T-helper 2 cell treated with Interferon-gamma antibody and Interleukin-4, amounts not matched to agents 5 μg/mL and 100 μg/mL, for 36 hours (primary cell): ENCODE results near the gene GARIN3.
"Not testable (repeated sequence)": the region's sequence is repeated elsewhere in the genome, so short reads cannot be mapped to it uniquely, and the experiment has no call there.

ENCODE experiments used
- DNase-seq: peaks from one replicate; pipeline ENCODE4 v3.0.0; 2021; ENCODE audit warnings: low spot score
- H3K27ac Mint-ChIP-seq: one replicate; pipeline ENCODE4 v1.8.0; 2021; ENCODE audit warnings: mild to moderate bottlenecking, mixed read lengths
- H3K27me3 Mint-ChIP-seq: one replicate; pipeline ENCODE4 v1.8.0; 2021; ENCODE audit warnings: low read depth, mixed read lengths
- H3K36me3 Mint-ChIP-seq: one replicate; pipeline ENCODE4 v1.8.0; 2021; ENCODE audit warnings: low read depth, mixed read lengths
- H3K4me1 Mint-ChIP-seq: one replicate; pipeline ENCODE4 v1.8.0; 2021; ENCODE audit warnings: low read depth, mixed read lengths
- H3K4me3 Mint-ChIP-seq: one replicate; pipeline ENCODE4 v1.8.0; 2022; ENCODE audit warnings: mild to moderate bottlenecking, moderate library complexity, mixed read lengths
- H3K9me3 Mint-ChIP-seq: one replicate; pipeline ENCODE4 v1.8.0; 2021; ENCODE audit warnings: mixed read lengths

The GARIN3 gene

DNA sequence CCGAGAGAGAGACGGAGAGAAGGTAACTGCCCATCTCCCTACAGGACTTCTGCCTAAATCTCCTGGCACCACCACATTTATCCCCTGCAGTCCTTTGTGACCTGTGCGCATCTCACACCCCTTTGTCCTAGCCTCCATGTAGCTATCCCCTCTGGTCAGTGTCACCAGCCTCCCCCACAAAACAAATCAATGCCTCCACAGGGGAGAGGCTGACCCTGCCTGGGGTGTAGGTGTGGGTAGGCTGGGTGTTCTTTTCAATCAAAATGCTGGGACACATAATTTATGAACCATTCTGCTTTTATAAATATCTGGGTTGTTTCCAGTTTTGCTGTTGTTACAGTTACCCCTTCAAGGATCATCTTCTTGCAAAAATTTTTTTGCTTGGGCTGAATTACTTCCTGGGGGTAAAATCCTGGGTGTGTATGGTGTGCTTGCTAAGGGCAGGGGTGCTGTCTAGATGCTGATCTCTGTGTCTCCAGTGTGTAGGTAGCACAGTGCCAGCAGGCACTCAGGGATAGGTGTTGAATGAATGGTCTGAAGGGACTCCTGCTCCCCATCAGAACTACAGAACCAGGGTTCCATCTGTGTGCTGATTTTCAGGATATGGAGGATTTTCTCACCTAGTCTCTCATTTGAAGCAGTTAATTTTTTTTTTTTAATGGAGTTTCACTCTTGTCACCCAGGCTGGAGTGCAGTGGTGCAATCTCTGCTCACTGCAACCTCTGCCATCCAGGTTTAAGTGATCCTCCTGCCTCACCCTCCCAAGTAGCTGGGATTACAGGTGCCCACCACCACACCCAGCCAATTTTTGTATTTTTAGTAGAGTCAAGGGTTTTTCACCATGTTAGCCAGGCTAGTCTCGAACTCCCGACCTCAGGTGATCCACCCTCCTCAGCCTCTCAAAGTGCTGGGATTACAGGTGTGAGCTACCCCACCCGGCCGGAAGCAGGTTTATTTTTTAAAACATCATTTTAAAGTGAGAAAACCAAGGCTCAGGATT is at the start of gene GARIN3:
Gene GARIN3 (minus strand): TSS at position 51 of the 1,000 bp plus-strand sequence. CDS start 96 bp downstream, outside the sequence.
- Mint-ChIP-seq H3K4me1 (peaks cover 54% of the 10 kb centered on the region), H3K27me3 (no peaks in the 10 kb centered on the region)
- DNase-seq, result no peak

DNA sequence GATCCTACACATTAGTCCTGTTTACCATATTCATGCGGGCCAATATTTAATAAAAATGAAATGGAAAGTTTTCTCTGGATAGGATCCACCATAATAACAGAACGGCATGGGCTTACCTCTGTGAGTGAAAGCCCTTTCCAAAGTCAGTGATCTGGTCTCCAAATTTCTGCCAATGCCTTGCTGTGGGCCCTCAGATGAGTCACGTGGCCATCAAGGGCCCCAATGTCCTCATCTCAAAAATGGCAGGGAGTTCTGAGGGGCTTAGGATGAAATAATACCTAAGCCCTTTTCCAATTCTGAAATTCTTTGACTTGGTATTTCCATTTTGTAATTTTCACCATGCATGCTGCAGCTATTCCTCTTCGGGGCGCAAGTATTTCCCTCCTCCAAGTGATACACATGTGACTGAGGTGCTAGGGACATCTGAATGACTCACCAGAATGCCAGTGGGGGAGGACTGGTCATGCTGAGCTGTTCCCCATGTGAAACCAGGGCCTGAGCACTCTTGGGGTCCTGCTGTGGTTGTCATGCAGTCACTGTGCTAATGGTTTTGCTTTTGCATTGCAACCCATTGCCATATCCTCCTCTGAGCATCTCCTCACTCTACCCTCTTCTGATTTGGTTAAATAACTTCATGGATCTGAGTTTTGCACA is 49.6 kb upstream of the GARIN3 start:
- peak overlapping the region; percentile 79 for H3K4me3 Mint-ChIP-seq
- peak overlapping the region; percentile 93 for H3K27ac Mint-ChIP-seq
- H3K4me1 Mint-ChIP-seq, result peaks cover 89% of the 10 kb centered on the region
- DNase-seq, result no peak
- no peaks in the 10 kb centered on the region for H3K9me3 Mint-ChIP-seq
- no peaks in the 10 kb centered on the region for H3K27me3 Mint-ChIP-seq
- peaks cover 92% of the 10 kb centered on the region for H3K36me3 Mint-ChIP-seq

More for the DNA sequence above, at the start of gene GARIN3:
- Mint-ChIP-seq H3K4me3 (peak within 1 kb of the TSS; percentile 56), H3K9me3 (no peaks in the 10 kb centered on the region), H3K27ac (peak within 1 kb of the TSS; percentile 78), H3K36me3 (no peaks in the 10 kb centered on the region)

DNA sequence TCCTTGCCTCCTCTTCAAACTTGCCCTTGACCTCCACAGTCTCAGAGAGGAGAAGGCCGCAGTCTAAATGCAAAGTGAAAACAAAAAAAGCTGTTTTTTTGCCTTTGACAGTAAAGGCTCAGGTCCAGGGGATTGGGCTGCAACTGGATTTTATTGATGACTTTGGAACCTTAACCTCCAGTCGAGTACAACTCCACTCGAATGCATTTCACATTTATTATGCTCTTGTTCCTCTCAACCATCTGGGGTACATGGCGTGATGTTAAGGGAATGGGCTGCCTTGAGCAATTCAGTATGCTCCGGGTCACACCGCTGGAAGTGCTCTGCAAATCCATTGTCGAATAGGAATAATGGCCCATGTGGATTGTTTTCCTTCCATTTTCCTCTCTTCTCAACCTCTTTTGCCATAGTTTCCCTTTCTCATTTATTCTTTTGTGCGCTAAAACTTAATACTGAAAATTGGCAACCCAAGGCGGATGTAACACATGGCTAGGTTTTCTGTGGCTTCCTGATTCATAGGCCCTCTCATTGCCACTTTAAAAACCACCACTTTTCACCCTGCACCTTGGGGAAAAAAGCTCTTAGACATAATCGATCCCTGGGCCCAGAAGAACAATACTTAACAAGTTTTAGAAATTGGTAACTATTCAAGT is 48.9 kb upstream of the GARIN3 start:
- Mint-ChIP-seq H3K4me1 (peaks cover 87% of the 10 kb centered on the region), H3K27me3 (no peaks in the 10 kb centered on the region), H3K27ac (peak overlapping the region; percentile 93), H3K4me3 (peak overlapping the region; percentile 79), H3K9me3 (no peaks in the 10 kb centered on the region), H3K36me3 (peaks cover 90% of the 10 kb centered on the region)
- no peak for DNase-seq

DNA sequence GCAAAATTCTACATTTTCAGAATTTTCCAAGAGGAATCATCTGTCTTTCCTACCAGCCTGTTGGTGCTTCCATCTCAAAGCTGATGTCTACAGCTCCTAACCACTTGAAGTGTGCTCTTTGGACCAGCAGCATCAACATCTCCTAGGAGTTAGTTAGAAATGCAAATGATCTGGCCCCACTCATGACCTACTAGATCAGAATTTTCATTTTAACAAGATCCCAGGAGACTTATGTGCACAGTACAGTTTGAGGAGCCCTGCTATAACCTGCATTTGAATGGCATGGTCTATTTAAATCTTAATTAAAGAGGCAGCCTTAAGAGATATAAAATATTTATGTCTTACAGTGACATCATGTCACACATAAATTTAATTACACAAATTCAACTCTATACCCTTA is 48.4 kb upstream of the GARIN3 start:
- Mint-ChIP-seq H3K27ac (peak overlapping the region; percentile 93), H3K4me3 (peak overlapping the region; percentile 20), H3K36me3 (peaks cover 88% of the 10 kb centered on the region)

DNA sequence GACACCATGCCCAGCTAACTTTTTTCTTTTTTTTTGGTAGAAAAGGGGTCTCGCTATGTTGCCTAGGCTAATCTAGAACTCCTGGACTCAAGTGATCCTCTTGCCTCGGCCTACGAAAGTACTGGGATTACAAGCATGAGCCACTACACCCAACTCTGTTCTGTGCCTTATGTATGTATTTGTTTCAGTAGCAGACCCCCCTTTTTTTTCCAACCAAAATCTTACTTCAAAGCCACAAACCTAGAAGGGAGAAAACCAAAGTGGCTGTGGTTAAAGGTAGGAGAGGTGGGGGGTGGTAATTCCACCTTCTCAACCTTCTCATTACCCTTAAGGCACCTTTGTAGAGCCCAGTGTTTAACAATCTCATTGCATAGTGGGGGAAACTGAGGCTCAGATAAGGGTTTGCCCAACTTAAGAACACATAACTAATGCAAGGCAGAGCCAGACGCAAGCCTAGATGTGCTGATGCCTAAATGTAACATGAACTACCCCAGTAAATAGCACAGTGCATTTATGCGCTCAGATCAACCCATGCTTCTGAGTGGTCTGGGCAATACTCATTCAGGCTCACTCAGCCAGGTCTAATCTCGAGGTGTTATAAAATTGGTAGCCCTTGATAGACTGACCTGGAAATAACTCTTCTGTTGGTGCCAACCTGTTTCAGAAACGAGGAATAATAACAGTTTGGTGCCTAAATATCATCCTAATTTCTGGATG is 47.6 kb upstream of the GARIN3 start:
- Mint-ChIP-seq H3K9me3 (no peaks in the 10 kb centered on the region), H3K36me3 (peaks cover 90% of the 10 kb centered on the region), H3K27ac (peak overlapping the region; percentile 60), H3K4me1 (peaks cover 83% of the 10 kb centered on the region), H3K4me3 (peak overlapping the region; percentile 58), H3K27me3 (no peaks in the 10 kb centered on the region)
- no peak for DNase-seq

More for the DNA sequence above, 48.4 kb upstream of the GARIN3 start:
- Mint-ChIP-seq H3K27me3 (no peaks in the 10 kb centered on the region), H3K4me1 (peaks cover 83% of the 10 kb centered on the region), H3K9me3 (no peaks in the 10 kb centered on the region)
- DNase-seq, result no peak

DNA sequence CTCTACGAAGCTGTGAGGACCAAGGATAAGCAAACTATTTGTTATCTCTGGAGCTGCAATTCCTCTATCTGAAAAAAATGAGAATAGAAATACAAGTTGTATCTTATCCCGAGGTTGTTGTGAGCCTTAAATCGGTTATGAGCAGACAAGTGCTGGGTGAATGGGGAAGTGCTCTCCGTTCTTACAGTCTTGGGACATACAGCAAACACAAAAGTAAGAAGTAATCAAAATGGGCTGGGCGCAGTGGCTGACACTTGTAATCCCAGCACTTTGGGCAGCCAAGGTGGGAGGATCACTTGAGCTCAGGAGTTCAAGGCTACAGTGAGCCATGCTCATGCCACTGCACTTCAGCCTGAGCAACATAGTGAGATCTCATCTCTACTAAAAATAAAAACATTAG is 46.2 kb upstream of the GARIN3 start:
- H3K36me3 Mint-ChIP-seq, result peaks cover 91% of the 10 kb centered on the region
- no peaks in the 10 kb centered on the region for H3K9me3 Mint-ChIP-seq
- no peak for DNase-seq
- H3K4me1 Mint-ChIP-seq, result peaks cover 79% of the 10 kb centered on the region
- H3K27me3 Mint-ChIP-seq, result no peaks in the 10 kb centered on the region
- H3K27ac Mint-ChIP-seq, result peak overlapping the region; percentile 58
- peak overlapping the region; percentile 35 for H3K4me3 Mint-ChIP-seq

DNA sequence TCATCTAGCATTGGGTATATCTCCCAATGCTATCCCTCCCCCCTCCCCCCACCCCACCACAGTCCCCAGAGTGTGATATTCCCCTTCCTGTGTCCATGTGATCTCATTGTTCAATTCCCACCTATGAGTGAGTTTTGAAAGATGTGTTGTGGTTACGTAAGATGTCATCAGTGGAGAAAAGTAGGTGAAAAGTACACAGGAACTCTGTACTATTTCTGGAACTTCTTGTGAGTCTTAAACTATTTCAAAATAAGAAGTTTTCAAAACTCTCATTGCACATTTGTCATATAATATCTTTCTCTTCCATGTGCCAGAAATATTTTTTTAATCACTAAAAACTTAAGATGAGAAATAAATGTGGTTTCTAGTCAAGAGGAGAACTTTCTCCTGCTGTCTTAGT is 44.6 kb upstream of the GARIN3 start:
- H3K9me3 Mint-ChIP-seq, H3K27me3 Mint-ChIP-seq, DNase-seq: not testable (repeated sequence)
- H3K27ac Mint-ChIP-seq, result peak overlapping the region; percentile 51
- peaks cover 88% of the 10 kb centered on the region for H3K36me3 Mint-ChIP-seq
- peaks cover 75% of the 10 kb centered on the region for H3K4me1 Mint-ChIP-seq
- peak overlapping the region; percentile 23 for H3K4me3 Mint-ChIP-seq

DNA sequence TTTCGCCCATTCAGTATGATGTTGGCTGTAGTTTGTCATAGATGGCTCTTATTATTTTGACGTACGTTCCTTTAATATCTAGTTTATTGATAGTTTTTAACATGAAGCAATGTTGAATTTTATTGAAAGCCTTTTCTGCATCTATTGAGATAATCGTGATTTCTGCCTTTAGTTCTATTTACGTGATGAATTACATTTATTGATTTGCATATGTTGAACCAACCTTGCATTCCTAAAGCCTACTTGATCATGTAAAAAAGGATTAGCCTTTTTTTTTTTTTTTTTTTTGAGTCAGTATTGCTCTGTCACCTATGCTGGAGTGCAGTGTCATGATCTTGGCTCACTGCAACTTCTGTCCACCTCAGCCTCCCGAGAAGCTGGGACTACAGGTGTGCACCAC is 39.6 kb upstream of the GARIN3 start:
- no peak for DNase-seq
- H3K4me3 Mint-ChIP-seq, result peak overlapping the region; percentile 12
- H3K4me1 Mint-ChIP-seq, result peaks cover 68% of the 10 kb centered on the region
- H3K27ac Mint-ChIP-seq, result no peak overlapping the region
- H3K27me3 Mint-ChIP-seq, result no peaks in the 10 kb centered on the region
- peaks cover 74% of the 10 kb centered on the region for H3K36me3 Mint-ChIP-seq
- H3K9me3 Mint-ChIP-seq, result no peaks in the 10 kb centered on the region

DNA sequence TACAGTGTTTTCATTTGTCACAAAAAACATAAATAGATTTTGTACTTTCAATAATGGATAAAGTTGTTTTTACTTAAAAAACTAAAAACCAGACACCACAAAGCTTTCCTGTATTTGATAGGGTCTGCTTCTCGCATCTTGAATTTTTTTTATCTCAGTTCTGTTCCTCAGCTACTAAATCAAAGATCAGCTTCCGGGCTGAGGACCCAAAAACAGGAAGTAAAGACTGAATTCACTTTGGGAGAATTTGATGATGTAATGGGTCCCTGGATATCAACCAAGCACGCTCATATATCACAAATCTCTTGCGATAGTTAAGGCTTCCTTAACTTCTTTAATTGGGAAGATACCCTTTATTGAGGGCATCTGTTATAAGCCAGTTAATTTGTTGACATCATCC is 38.7 kb upstream of the GARIN3 start:
- DNase-seq, result no peak
- H3K9me3 Mint-ChIP-seq, result no peaks in the 10 kb centered on the region
- no peaks in the 10 kb centered on the region for H3K27me3 Mint-ChIP-seq
- peaks cover 70% of the 10 kb centered on the region for H3K4me1 Mint-ChIP-seq
- peak overlapping the region; percentile 48 for H3K4me3 Mint-ChIP-seq
- H3K27ac Mint-ChIP-seq, result peak overlapping the region; percentile 50
- H3K36me3 Mint-ChIP-seq, result peaks cover 77% of the 10 kb centered on the region

DNA sequence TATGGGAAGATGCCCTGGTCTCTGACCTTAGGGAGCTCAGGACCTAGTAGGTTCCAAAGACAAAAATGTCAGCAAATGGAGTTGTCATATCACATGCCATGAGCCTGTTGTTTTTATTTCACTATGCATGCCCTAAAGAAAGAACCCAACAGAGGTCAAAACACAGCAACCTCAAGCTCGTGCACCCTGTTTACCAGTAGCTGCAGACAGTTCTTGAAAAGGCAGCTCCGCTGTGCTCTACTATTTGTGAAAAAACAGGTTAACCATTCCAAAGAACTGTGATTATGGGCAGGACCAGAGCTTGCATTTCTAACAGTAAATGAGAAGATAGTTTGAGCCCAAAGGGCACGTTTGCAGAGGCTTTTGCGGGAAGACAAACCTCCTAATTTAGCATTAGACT is 37.4 kb upstream of the GARIN3 start:
- peak overlapping the region; percentile 64 for H3K4me3 Mint-ChIP-seq
- peak overlapping the region; percentile 64 for H3K27ac Mint-ChIP-seq
- no peak for DNase-seq
- H3K36me3 Mint-ChIP-seq, result peaks cover 75% of the 10 kb centered on the region
- H3K9me3 Mint-ChIP-seq, result no peaks in the 10 kb centered on the region
- H3K27me3 Mint-ChIP-seq, result no peaks in the 10 kb centered on the region
- peaks cover 72% of the 10 kb centered on the region for H3K4me1 Mint-ChIP-seq

DNA sequence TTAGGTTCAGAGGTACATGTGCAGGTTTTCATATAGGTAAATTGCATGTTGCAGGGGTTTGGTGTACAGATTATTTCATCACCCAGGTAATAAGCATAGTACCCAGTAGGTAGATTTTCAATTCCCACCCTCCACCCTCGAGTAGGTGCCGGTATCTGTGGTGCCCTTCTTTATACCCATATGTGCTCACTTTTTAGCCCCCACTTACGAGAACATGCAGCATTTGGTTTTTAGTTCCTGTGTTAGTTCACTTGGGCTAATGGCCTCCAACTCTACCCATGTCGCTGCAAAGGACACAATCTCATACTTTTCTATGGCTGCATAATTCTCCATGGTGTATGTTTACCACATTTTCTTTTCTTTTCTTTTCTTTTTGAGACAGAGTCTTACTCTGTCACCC is 35.8 kb upstream of the GARIN3 start:
- no peaks in the 10 kb centered on the region for H3K9me3 Mint-ChIP-seq
- peak overlapping the region; percentile 58 for H3K27ac Mint-ChIP-seq
- no peak for DNase-seq
- no peaks in the 10 kb centered on the region for H3K27me3 Mint-ChIP-seq
- peaks cover 73% of the 10 kb centered on the region for H3K36me3 Mint-ChIP-seq
- peak overlapping the region; percentile 69 for H3K4me3 Mint-ChIP-seq
- peaks cover 80% of the 10 kb centered on the region for H3K4me1 Mint-ChIP-seq

DNA sequence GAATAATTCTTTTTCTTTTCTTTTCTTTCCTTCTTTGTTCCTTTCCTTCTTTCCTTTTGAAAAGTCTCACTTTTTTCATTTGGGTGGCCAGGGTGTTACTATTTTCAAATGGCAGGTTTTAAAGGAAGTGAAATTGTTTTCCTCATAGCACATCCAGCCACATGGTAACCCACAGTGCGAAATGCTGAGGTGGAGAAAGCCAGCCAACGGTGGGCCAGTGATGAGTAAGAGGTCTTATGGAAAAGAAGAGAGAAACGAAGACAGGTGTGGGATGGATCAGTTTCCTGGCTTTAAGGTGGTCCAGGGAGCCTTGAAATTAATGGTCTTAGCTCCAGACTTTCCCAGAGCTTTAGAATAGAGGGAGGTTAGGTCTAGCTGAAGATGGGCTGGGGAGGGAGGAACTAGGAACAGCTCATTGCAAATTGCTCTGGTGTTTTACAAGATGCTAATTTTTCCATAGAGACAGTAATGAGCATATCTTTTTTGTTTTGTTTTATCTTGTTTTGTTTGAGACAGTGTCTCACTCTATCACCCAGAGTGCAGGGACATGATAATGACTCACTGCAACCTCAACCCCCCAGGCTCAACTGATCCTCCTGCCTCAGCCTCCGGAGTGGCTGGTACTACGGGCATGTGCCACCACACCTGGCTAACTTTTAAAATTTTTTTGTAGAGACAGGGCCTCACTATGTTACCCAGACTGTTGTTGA is 32.4 kb upstream of the GARIN3 start:
- Mint-ChIP-seq H3K27ac (peak overlapping the region; percentile 85), H3K4me3 (peak overlapping the region; percentile 58), H3K4me1 (peaks cover 84% of the 10 kb centered on the region), H3K27me3 (no peaks in the 10 kb centered on the region), H3K36me3 (peaks cover 79% of the 10 kb centered on the region), H3K9me3 (no peaks in the 10 kb centered on the region)
- peak; percentile 44 for DNase-seq

DNA sequence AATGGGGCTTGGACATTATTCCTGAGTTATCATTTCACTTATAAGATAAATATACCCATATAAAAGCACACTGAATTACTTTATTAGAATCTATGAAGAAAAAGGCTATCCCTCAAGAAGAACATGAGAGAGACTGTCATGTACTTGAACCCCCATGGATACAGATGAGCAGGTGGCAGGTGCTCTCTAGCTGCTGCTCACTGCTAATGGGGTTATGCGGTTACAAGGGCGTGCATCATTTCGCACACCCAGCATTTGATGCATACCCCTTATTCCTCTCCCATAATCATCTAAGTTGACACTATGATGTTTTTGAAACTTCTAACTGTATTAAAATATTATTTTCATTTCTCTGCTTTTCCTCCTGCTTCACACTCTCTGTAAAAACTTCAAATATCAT is 31.0 kb upstream of the GARIN3 start:
- H3K36me3 Mint-ChIP-seq, result peaks cover 80% of the 10 kb centered on the region
- H3K9me3 Mint-ChIP-seq, result no peaks in the 10 kb centered on the region
- peaks cover 84% of the 10 kb centered on the region for H3K4me1 Mint-ChIP-seq
- no peaks in the 10 kb centered on the region for H3K27me3 Mint-ChIP-seq
- no peak for DNase-seq
- peak overlapping the region; percentile 68 for H3K4me3 Mint-ChIP-seq
- H3K27ac Mint-ChIP-seq, result peak overlapping the region; percentile 61
